OCI-LY7 (cell line): ENCODE data around the gene OXLD1. TPM values are rescaled to one million over a fixed set of nuclear protein-coding genes. Genes with fewer than 3 reads are reported as not detected.

ENCODE experiments used
- BruUV-seq: library from RNA; stranded (reverse); fragments of 400-500 nt; replicated peaks from 2 replicates; lab custom pipeline; 2021; lab: Mats Ljungman, UMichigan
- CTCF ChIA-PET: fragments of 300-600 bp; sonication (Branson Sonifier 250); formaldehyde crosslinking; loops from one replicate; lab custom pipeline; 2022; ENCODE audit warnings: antibody characterized with exemption; ENCODE audit not compliant: unreplicated experiment; lab: Charles Lee
- POLR2A ChIA-PET: fragments of 300-600 bp; sonication (Branson Sonifier 250); formaldehyde crosslinking; loops from one replicate; lab custom pipeline; 2022; ENCODE audit warnings: antibody characterized with exemption; lab: Charles Lee
- DNase-seq: peaks from one replicate; pipeline ENCODE4 v3.0.0-alpha.2; 2015; ENCODE audit warnings: low spot score
- H2AFZ ChIP-seq: fragments of 200-600 bp; sonication (generic), shearing (Covaris generic); 2 replicates; pipeline ENCODE4 v1.6.1; 2014; ENCODE audit warnings: mild to moderate bottlenecking, antibody characterized with exemption, low read length, moderate library complexity
- H3K27ac ChIP-seq: fragments of 200-600 bp; sonication (generic); 2 replicates; pipeline ENCODE4 v1.5.1; 2014; ENCODE audit warnings: mixed run types, low read depth, mild to moderate bottlenecking, moderate library complexity, low read length, inconsistent platforms; ENCODE audit not compliant: poor library complexity, severe bottlenecking
- H3K36me3 ChIP-seq: fragments of 200-600 bp; sonication (generic); 2 replicates; pipeline ENCODE4 v1.6.1; 2014; ENCODE audit warnings: mild to moderate bottlenecking, antibody characterized with exemption, low read length, moderate library complexity, mixed read lengths; ENCODE audit not compliant: insufficient read depth
- H3K4me1 ChIP-seq: fragments of 200-600 bp; sonication (generic); 2 replicates; pipeline ENCODE4 v1.5.1; 2014; ENCODE audit warnings: mild to moderate bottlenecking, low read length; ENCODE audit not compliant: insufficient read depth, poor library complexity, severe bottlenecking
- H3K4me2 ChIP-seq: fragments of 200-600 bp; sonication (generic); 2 replicates; pipeline ENCODE4 v1.6.1; 2014; ENCODE audit warnings: mild to moderate bottlenecking, low read length
- H3K4me3 ChIP-seq: fragments of 200-600 bp; sonication (generic); 2 replicates; pipeline ENCODE4 v1.5.1; 2014; ENCODE audit warnings: mild to moderate bottlenecking, low read depth, low read length; ENCODE audit not compliant: poor library complexity, severe bottlenecking
- H3K79me2 ChIP-seq: fragments of 200-600 bp; sonication (generic); 2 replicates; pipeline ENCODE4 v1.6.1; 2016; ENCODE audit warnings: low read depth, mild to moderate bottlenecking, low read length, moderate library complexity, mixed read lengths; ENCODE audit not compliant: insufficient read depth
- H3K9me2 ChIP-seq: fragments of 200-600 bp; sonication (generic); 2 replicates; pipeline ENCODE4 v1.6.1; 2016; ENCODE audit warnings: mild to moderate bottlenecking, low read length, mixed read lengths; ENCODE audit not compliant: insufficient read depth
- H3K9me3 ChIP-seq: fragments of 200-600 bp; sonication (generic); 2 replicates; pipeline ENCODE4 v1.6.1; 2014; ENCODE audit warnings: mild to moderate bottlenecking, mixed run types, low read length, mixed read lengths
- H4K20me1 ChIP-seq: fragments of 200-600 bp; sonication (generic); 2 replicates; pipeline ENCODE4 v1.6.1; 2014; ENCODE audit warnings: mild to moderate bottlenecking, antibody characterized with exemption, low read length, moderate library complexity, mixed read lengths; ENCODE audit not compliant: insufficient read depth
- EZH2phosphoT487 ChIP-seq: fragments of 200-600 bp; sonication (generic); IDR thresholded peaks from 2 replicates; pipeline ENCODE4 v1.6.1; 2018; ENCODE audit warnings: low read depth, borderline replicate concordance, mild to moderate bottlenecking, mixed run types, antibody characterized with exemption, low read length, moderate library complexity, mixed read lengths
- intact Hi-C: fragments of 100-400 bp; cut with micrococcal nuclease; formaldehyde crosslinking; loops from one replicate; pipeline ENCODE4 v1.10.0; 2022; ENCODE audit not compliant: unreplicated experiment
- total RNA-seq, 2 experiments: library from RNA; depleted of rRNA in 1 of 2; stranded (reverse); fragments of >200 nt in 1 of 2; shearing (Covaris generic) in 1 of 2; gene quantifications; 2 replicates each; pipeline ENCODE4 v1.2.3, GENCODE V29; 2014 to 2022
- TF ChIP-seq, protein P1 (sequence below): fragments of 200-600 bp; sonication (generic); conservative IDR thresholded peaks from 2 replicates; pipeline ENCODE4 v1.5.1; 2014; ENCODE audit warnings: mild to moderate bottlenecking, antibody characterized with exemption, low read length, moderate library complexity, mixed read lengths

Gene OXLD1
- total RNA-seq, 2 experiments from 2014 or later: 116 to 151 TPM

DNA sequence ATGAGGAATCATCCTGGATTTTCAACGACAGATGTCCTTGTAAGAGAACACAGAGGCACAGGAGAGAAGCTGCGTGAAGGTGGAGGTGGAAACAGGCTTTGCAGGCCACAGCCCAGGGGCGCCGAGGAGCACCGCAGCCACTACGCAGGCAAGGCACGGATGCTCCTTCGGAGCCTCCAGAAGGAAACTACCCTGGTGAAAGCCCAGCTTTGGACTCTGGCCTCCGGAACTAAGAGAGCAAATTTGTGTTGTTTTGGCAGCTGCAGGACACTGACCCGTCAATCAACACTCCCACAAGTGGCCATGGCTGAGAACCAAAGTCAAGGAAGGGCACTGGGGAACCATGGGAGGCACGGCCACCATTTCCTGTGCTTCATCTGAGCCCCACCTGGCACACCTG, 13.7 kb upstream of the OXLD1 start:
- CTCF ChIA-PET: interaction anchor here (0.6 kb wide), 1 partner anchor 140 kb away, joined by 4 read pairs; no protein-coding TSS in a partner anchor
- Histone ChIP-seq H3K79me2 (peaks cover 30% of the 10 kb centered on the region), H3K9me3 (no peaks in the 10 kb centered on the region), H4K20me1 (peaks cover 5% of the 10 kb centered on the region; the same call in 1 of the 2 replicates), H3K36me3 (peaks cover 13% of the 10 kb centered on the region; the same call in 1 of the 2 replicates), H2AFZ (no peak overlapping the region), H3K4me3 (no peak overlapping the region), H3K4me1 (peaks cover 15% of the 10 kb centered on the region), H3K4me2 (no peak overlapping the region), H3K27ac (no peak overlapping the region), H3K9me2 (no peaks in the 10 kb centered on the region)
- no TSS peak for BruUV-seq
- TF ChIP-seq EZH2phosphoT487: no peak
- TF ChIP-seq, protein P1, sequence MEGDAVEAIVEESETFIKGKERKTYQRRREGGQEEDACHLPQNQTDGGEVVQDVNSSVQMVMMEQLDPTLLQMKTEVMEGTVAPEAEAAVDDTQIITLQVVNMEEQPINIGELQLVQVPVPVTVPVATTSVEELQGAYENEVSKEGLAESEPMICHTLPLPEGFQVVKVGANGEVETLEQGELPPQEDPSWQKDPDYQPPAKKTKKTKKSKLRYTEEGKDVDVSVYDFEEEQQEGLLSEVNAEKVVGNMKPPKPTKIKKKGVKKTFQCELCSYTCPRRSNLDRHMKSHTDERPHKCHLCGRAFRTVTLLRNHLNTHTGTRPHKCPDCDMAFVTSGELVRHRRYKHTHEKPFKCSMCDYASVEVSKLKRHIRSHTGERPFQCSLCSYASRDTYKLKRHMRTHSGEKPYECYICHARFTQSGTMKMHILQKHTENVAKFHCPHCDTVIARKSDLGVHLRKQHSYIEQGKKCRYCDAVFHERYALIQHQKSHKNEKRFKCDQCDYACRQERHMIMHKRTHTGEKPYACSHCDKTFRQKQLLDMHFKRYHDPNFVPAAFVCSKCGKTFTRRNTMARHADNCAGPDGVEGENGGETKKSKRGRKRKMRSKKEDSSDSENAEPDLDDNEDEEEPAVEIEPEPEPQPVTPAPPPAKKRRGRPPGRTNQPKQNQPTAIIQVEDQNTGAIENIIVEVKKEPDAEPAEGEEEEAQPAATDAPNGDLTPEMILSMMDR: no peak
- POLR2A ChIA-PET: no interaction called here
- DNase-seq: no peak
- intact Hi-C loops: loop anchor here (5.0 kb wide), 2 partner anchors 163 to 417 kb away; partner anchors contain the start of gene FASN

DNA sequence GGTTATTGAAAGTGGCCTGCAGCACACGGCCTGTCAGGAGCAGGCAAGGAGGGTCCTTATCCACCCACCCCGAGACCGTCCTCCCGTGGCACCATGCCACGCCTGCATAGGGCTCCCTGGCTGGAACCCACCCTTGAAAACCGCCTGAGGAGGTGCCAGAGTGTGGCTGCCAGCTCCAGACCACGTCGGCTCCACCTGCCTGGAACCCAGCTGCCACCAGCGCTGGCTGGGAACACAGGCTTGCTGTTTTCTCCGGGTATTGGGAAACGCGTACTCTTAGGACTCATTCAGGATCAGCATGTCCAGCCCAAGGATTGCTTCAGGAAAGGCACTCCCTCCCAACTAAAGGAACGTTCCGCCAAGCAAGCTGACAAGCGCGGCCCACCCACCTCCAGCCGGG, 10.5 kb upstream of the OXLD1 start:
- intact Hi-C loops: no loop called here

More for the DNA sequence above, 10.5 kb upstream of the OXLD1 start:
- H3K27ac ChIP-seq: no peak overlapping the region
- no peak overlapping the region for H3K4me3 ChIP-seq
- H3K4me2 ChIP-seq: no peak overlapping the region
- no peaks in the 10 kb centered on the region for H4K20me1 ChIP-seq
- no peaks in the 10 kb centered on the region for H3K9me3 ChIP-seq
- no TSS peak for BruUV-seq
- H2AFZ ChIP-seq: no peak overlapping the region
- peaks cover 43% of the 10 kb centered on the region for H3K36me3 ChIP-seq
- CTCF ChIA-PET: no interaction called here
- TF ChIP-seq, protein P1: no peak
- no peak for TF ChIP-seq EZH2phosphoT487
- peaks cover 3% of the 10 kb centered on the region; the same call in 1 of the 2 replicates for H3K79me2 ChIP-seq
- POLR2A ChIA-PET: interaction anchor here (0.9 kb wide), 1 partner anchor 282 kb away, joined by 4 read pairs; the partner anchor contains the start of gene BAHCC1
- no peak for DNase-seq
- H3K9me2 ChIP-seq: no peaks in the 10 kb centered on the region
- no peaks in the 10 kb centered on the region for H3K4me1 ChIP-seq
